Activated T-cell treated with anti-CD3 and anti-CD28 coated beads for 48 hours (primary cell): Measurements from ENCODE around the gene SGCD.

Experiments used
- DNase-seq: peaks from one replicate; pipeline ENCODE4 v3.0.0-alpha.2; 2020; ENCODE audit warnings: low read depth

SGCD gene

DNA sequence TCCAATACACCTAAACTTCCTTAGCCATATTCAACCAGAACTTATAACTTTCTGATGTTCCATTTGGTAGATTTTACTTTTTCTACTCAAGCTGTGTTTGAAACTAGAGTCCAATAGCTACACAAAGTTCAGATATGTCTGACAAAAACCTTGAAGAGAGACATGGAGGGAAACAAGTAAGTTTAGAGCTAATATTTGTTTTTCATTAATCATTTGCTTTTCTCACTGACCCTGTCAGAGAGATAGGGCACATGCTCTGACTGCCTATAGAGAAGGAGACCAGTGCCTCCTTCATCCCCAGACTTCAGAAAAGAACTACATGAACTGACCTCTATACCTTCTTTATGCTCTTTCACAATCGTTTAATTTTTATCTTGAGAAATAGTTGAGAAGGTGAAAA lies 366.1 kb downstream of the SGCD start:
- no peak for DNase-seq

DNA sequence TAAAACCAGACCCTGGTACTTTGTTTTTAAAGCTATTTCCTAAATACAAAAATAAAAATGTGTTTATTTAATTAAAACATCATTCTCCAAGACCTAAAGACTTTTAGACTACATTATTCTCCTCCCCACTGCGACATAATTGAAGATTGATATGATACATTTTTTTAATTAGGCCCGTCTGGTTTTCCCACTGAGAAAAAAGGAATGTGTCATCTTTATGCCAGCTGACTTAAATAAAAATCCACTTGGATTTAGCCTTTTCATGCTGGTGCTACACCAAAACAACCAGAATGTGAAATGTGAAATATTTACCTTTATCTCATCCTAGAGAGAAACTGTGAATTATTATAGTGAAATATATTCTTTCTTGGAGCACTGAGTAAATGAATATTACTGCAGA lies 367.6 kb downstream of the SGCD start:
- no peak for DNase-seq

DNA sequence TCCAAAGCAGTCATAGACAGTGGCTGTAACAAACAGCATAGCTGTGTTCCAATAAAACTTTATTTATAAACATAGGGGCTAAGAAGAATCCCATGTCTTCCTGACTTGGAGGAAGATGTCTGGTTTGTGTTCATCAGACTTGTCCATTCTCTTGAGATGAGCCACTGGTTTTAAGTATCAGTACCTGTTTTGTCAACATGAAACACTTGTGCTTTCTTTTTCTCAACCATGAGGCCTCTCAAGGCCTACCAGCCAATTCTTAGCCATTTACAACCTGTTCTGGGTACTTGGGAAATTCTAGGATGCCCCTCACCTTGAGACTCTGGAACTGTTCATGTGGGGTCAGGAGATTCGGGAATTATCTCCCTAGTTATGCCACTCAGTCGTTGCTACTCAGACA lies 368.8 kb downstream of the SGCD start:
- no peak for DNase-seq

DNA sequence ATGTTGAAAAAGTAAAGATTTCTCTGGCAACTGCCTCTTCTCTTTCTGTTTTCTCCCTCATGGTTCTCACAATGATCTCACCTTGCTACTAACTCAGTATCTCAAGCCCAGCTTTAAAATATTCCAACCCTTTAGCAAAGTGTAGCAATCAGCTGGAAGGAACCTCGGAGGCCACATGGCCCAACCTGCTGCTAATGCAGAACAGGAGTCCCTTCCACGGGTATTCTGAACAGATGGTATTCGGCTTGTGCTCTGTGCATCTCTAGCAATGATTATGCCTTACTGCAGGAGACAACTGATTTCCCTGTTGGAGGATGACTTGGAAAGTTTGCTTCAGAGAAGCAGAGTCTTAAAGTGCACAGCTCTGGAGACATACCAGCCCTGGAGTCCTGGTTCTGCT lies 371.4 kb downstream of the SGCD start:
- DNase-seq = no peak

DNA sequence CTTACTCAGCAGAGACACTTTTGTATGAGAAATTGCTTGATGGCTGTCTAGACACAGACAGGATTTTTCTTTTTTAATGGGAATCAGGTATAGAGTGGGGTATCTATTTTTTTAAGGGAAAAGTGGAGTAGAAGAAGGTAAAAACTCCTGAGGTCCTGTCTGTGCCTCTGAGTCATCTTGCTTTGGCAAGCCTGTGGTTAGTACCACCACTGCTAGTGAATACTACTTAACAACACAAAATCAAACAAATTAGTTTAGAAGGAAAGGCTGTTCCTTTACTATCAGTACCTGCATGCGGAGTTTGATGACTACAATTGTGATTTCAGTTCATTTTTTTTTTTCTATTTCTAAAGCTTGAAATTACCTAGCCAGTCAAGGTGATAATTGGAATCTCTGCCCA lies 372.2 kb downstream of the SGCD start:
- DNase-seq = no peak

DNA sequence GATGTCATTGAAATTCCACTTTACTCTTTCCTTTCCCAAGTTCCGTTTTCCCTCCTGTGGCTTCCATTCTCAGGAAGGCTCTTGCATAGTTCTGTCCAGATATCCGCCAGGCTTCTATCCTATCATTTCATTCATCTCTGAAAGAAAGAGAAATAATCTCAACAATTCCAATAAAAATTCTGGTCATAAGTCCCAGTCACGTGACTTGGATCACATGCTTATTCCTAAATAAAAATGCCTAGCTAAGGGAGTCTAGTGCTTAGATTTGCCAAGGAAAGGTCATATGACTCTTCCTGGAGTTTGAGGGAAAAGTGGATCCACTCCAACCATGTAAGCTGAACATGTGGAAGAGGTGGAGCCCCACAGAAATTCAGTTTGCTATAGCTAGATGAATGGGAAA lies 377.2 kb downstream of the SGCD start:
- DNase-seq = no peak

DNA sequence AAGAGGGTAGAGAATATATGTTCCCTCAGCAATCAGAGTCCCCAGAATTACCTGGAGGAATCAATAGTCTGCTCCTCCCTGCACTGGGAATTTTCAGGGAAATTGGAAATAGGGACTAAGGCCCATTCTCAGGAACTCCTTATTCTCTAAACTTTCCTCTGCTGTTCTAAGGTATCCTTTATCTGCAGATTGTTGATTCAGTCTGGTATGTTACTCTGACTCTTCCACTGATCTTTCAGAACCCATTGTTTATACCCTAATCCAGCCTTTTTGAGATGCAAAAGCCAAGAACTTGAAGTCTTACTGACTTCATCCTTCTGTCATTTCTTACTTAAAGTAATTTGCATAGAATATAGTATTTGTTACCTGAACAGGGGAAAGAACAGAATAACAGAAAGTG lies 379.7 kb downstream of the SGCD start:
- no peak for DNase-seq

DNA sequence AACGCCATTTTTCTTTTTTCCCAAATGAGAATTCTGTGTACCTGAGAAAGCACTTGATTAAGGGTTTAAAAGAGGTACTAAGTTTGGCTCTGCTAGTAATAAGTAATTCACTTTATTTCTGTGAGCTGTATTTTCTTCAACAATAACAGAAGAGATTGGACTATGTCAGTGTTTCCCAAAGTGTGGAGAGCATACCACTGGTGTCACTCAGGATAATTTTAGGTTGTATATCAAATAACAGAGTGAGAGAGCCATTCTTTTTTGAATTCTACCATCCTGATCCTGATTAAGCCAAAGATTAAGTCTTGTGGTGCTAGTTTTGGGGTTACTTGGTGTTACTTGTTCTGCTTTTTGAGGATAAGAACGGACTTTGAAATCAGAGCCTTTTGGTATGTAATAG lies 380.8 kb downstream of the SGCD start:
- DNase-seq = no peak

DNA sequence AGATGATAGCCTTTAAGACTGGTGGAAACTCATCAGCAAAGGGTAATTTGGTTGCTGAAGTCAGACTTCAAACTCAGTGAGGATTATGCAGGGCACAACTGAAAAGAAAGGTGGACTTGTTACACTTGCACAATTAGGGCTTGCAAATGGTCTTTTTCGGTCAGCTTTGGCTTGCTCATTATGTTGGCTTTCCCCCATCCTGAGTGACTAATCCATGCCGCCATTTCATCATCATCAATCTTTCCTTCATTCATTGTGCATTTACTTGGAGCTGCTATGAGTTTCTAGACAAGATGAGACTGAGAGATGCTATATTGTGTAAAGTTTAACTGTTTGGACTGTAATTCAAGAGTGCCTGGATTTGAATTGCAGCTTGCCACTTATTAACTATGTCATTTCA lies 388.3 kb downstream of the SGCD start:
- DNase-seq = no peak

DNA sequence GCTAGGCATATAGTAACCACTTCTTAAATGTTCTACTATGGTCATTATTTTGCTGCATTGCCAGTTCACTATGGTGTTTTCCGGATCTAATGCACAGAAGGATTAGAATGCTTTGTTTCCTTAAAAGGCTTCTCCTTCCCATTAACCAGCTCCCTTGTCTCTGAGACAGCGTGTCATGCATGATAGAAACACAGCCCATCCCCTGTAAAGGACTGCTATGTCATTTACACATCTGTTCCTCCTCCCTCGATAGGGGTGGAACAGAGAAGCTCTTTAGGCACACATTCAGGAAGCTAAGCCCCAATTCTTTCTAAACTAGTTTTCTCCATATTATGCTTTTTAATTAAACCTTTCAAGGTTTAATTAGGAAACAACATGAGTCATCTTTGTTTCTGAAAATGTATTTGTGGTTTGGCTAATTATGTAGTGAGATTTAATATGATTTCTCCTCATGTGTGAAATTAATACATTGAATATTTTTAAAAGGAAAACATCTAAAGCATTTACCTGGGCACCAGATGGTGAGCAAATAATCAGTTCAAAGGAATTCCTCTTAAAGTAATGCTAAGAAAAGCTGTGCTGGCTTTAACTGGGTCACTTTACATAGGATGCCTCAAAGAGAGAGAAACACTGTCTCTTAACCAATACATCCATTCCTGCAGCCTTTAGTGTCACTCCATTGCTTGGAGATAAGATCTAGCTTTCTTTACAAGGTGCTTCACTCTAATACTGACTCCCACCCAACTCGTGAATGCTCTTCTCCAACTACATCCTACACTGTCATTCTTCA lies 389.8 kb downstream of the SGCD start:
- no peak for DNase-seq

DNA sequence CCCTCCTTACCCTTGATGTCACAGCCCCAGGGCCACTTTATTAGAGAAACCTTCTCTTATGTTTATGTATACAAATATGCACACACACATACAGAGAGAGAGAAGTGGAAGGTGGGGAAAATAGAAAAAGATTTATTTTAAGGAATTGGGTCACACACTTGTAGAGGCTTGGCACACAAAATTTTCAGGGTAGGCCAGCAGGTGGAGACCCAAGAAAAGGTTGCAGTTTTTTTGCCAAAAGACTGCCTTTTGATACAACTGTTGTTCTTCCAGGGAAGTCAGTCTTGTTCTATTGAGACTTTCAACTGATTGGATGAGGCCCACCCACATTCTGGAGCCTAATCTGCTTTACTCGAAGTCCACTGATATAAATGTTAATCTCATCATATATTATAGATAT lies 392.0 kb downstream of the SGCD start:
- DNase-seq = no peak

DNA sequence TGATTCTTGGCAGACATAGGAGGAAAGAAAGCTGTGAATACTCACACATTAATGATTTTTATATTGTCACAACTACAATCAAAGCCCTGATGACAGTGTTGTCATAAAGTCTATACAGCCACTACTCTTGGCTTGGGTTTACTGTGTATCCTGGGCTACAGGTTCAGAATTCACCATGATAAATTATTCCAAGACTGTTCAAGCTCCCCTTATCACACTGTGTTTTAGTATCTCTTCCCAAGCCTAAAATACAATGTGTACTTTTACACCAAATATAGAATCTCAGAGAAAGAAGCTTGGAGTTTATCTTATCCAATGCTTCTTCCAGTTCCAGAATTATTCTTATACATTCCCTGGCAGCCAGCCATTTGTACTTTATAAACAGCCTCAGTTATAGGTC lies 395.4 kb downstream of the SGCD start:
- no peak for DNase-seq

DNA sequence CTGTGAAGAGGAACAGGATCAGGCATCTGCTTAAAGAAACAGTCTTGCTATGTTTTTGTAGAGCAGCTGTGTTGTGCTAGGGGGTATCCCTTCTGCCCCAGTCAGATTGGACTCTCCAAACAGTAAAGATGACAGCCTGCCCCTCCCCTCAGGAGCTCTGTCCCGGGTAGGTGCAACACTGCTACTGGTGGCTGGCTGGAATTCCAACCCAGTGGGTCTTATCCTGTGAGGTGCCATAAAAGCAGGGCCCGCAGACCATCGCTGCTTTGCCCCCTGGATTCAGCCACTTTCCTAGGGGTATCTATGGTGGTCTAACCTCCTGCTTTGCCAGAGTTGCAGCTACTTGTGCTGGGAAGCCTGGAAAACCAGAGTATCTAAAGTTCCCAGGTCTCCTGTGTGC lies 408.5 kb downstream of the SGCD start:
- no peak for DNase-seq

DNA sequence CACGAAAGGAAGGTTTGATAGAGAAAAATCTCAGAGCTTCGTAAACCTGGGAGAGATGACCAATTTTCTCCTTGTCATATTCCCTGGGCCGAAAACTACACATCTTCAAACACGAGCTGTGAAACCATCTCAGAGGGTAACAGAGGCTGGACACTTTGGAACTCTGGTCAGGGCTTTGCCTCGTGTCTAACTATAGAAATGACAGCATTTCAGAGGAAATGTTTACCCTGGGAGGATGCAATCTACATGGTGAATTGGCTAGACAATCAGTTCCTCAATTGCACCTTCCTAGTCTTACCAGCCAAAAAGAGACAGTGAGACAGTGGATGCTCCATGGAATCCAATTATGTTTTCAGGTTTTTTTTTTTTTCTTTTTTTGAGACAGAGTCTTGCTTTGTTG lies 414.6 kb downstream of the SGCD start:
- DNase-seq = no peak

DNA sequence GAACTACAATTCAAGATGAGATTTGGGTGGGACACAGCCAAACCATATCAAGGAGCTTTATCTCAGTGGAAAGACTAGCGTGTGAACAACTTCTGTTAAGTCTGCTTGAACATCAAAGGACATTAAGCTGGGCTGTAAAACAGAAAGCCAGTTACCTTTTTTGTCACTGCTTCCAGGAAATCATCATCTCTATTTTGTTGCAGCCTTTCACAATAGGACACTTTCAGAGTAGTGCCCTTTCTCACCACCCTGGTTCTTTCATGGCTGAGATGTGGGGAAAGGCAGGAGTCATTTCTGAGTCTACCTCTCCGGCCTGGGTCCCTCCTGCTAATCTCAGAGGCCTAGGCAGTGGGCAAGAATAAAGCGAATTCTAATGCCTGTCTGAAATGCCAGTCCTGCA lies 426.9 kb downstream of the SGCD start:
- DNase-seq = no peak

DNA sequence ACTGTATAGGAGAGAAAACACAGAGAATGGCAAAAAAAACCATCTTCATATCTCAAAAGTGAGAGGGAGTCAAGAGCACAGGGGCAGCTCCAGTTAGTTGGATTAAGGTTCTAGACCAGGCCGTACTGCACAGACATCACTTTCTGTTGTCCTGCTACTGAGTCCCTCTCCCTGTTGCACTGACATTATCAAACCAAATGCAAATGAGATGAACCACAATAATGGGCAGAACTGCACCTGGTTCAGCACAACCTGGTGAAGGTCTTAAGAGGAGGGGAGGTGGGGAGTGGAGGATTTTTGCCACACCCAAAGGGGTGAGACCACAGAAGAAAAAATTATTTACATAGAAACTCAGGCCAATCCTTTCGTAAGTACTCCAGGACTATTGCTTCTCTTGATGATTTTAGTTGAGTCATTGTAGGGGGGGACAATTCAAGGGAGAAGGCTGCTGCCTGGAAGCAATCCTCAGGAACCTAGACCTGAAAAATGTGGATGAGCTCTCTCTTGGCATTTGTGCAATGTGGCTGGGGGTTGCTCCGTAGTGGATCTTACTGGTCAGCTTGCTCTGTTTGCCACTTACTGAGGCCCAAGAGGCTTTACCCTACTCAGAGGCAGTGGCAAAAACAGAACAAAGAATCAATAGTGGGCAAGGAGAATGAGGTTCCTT lies 428.6 kb downstream of the SGCD start:
- no peak for DNase-seq

DNA sequence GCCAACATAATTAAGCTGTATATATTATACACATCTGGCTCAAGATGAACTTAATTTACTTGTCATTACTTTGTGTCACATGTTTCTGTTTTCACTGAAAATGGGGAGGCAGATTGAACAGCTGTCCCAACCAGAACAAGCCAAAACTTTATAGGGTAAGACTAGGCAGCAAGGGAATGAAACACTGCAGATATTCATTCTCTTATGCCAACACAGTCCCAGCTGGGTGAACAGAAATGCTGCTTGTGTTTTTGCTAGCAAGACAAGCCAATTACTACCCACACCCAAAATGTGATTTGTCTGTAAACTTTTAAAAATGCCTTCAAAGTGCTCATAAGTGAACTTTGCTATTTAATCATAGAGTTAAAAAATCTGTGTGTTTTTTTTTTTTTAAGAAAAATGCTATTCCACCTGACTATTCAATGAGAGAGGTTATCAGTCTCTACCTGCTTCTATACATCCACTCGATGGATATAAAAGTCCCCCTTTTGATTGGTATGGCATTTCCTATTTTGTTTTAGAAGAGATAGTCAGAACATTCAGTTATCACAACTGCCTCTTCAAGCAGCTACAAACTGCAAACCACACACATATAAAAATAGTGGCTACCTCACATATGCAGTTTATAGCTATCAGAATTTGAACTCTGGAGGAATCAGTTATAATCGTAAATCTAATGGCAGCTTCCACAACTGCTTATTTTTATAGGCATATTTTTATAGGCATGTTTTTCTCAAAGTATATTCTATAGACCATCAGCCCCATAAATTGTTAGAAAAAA lies 431.2 kb downstream of the SGCD start:
- DNase-seq = no peak

DNA sequence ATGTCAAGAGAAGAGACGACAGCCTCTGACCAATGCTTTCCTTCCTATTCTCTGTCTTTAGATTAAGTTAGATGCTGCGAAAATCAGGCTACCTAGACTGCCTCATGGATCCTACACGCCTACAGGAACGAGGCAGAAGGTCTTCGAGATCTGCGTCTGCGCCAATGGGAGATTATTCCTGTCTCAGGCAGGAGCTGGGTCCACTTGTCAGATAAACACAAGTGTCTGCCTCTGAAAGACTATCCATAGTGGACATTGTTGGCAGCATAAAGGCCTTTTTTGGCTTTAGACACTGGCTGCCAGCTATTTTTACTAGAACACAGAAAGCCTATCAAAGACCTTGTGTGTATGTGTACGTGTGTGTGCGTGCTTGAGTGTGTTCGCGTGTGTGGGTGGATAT lies 432.2 kb downstream of the SGCD start:
- no peak for DNase-seq

DNA sequence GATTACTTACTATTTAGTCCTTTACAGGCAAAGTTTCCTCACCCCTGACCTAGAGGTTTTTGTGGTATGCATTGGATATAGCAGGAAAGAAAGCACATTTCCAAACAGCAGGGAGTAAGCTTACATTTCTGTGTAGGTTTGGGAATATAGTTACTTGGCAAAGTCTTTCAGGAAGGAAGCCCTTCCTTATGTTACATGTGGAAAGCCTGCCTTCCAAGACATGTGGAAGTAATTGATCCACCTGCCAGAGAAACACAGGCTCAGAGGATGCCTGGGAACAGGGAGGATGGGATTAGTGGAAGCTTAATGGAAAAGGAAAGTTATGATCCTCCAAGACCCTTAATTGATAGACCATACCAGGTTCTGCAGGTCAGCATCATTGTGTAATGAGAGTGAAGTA lies 435.8 kb downstream of the SGCD start:
- no peak for DNase-seq

DNA sequence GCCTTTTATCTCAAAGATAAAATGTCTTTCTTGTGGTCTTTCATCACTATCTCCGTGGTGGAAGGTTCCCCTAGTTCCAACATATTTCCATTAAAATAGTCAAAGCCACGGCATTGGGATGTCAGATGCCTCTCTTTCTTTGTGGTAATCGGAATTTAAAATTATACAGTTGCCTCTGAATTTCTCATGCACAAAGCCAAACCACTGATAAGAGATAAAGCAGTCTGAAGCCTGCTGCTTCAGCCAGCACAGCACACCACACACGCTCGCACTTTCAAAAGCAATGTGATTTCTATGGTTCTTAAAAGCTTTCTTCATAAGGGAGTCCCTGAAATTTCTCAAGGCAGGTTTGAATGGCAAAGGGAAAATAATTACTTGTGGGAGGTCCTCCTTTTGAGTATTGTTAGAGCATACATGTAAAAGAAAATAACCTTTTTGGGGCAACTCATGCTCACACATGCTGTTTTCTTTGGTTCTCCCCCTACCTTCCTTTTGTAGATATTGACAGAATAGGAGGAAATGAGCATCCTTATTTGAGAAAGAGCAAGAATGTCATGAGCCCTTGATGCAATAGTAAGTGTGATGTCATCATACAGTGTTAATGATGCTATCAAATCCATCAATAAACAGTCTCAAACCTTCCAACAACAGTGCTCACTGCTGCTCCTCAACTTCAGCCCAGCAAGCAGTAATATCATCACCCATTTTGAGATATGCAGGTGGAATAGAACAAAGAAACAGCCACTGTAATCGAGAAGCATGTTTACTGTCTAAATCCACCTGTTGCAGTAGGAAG lies 437.4 kb downstream of the SGCD start:
- DNase-seq = no peak

DNA sequence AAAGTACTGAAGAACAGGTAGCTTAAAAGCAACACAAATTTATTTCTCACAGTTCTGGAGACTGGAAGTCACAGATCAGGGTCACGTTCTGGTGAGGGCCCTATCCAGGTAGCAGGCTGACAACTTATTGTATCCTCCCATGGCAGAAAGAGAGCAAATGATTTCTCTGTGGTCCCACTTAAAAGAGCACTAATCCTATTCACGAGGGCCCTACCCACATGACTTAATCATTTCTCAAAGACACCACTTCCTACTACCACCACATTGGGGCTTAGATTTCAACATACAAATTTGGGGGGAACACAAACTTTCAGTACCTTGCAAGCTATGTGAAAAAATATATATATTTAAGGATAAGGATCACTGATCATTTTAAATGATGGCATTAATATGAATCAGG lies 447.3 kb downstream of the SGCD start:
- no peak for DNase-seq

DNA sequence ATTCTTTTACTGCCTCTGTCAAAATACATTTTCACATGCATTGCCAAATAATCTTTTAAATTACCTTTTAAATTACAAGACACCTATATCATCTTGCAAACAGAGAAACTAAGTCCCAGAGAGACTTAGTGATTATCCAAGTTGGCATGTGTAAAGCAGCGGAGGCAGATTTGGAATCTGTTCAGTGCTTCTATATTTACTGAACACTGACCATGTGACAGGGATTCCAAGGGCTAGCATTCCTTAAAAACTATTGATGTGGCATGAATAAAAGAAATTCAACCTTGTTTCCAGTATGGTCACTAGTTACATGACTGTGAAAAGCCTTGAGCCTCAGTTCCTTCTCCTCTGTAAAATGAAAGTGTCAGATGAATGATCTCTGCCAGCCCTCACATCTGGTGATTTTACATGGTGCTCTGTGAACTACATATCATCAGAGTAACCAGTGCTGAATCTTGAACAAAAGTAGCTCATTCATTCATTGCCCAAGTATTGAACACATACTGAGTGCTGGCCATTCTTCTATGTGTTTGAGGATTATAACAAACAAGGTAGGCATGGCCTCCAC lies 451.3 kb downstream of the SGCD start:
- DNase-seq = no peak
